Measurements from ENCODE around the gene SLC16A13. TPM values are rescaled to one million over a fixed set of nuclear protein-coding genes. Genes with fewer than 3 reads are reported as not detected.

SLC16A13 gene
- total RNA-seq, 2 donors from 2014 or later, result 1.6 TPM; not detected in 1

GRCh38 chr17:7022781-7023571, 12.8 kb upstream of the SLC16A13 start, which contains the start of gene BCL6B:
TSS of gene BCL6B (plus strand) at chr17:7023050. CDS start at chr17:7023672, 622 bp downstream.
- TF ChIP-seq CTCF (IDR thresholded peaks at IDR 0.05) (no peak), POLR2A (IDR thresholded peaks at IDR 0.05) (no peak)
- ATAC-seq, result no peak
- 12 to 17% methylated on average over 34 to 47 of the region's 47 CpGs for whole genome bisulfite sequencing, 2 donors
- DNase-seq, result no peak
- Histone ChIP-seq H3K27ac (peak within 1 kb of the TSS in 3 of 4 donors; percentile 40 to 70 (median 43)), H3K36me3 (replicated peaks in 1 of 2; ENCODE audit: insufficient read depth in 1 of 2, low read depth in 2 of 2) (no peaks in the 10 kb centered on the region), H3K27me3 (no peaks in the 10 kb centered on the region), H3K9me3 (no peaks in the 10 kb centered on the region), H3K4me1 (peaks cover 31% of the 10 kb centered on the region), H3K4me3 (no peak within 1 kb of the TSS)
- intact Hi-C loops (cut with DNase I), result loop anchor here (10.0 kb wide), 1 partner anchor 178 kb away; no protein-coding TSS in a partner anchor

GRCh38 chr17:7023576-7024401, 12.0 kb upstream of the SLC16A13 start:
- TF ChIP-seq CTCF (IDR thresholded peaks at IDR 0.05) (no peak), POLR2A (IDR thresholded peaks at IDR 0.05) (peak in 2 of 3 donors; percentile 51 to 64)
- no peak overlapping the region for H3K4me3 ChIP-seq
- 32 to 68% methylated on average over 25 to 51 of the region's 51 CpGs for WGBS, 2 donors
- ATAC-seq, result peak; percentile 82
- H3K27me3 ChIP-seq, result no peaks in the 10 kb centered on the region
- H3K36me3 ChIP-seq (replicated peaks in 1 of 2; ENCODE audit: insufficient read depth in 1 of 2, low read depth in 2 of 2), result no peaks in the 10 kb centered on the region
- H3K27ac ChIP-seq, result peak overlapping the region in 3 of 4 donors; percentile 40 to 70 (median 43)
- intact Hi-C loops (cut with DNase I), result loop anchor here (10.0 kb wide), 1 partner anchor 179 kb away; no protein-coding TSS in a partner anchor
- peaks cover 31% of the 10 kb centered on the region for H3K4me1 ChIP-seq
- H3K9me3 ChIP-seq, result no peaks in the 10 kb centered on the region
- peak; percentile 92 to 94 (median 94) for DNase-seq

- no peak for DNase-seq
- Histone ChIP-seq H3K4me1 (peaks cover 31% of the 10 kb centered on the region), H3K36me3 (replicated peaks in 1 of 2; ENCODE audit: insufficient read depth in 1 of 2, low read depth in 2 of 2) (no peaks in the 10 kb centered on the region), H3K9me3 (no peaks in the 10 kb centered on the region), H3K27ac (no peak overlapping the region), H3K4me3 (no peak overlapping the region), H3K27me3 (no peaks in the 10 kb centered on the region)
- 65 to 71% methylated on average over 4 to 8 of the region's 8 CpGs for WGBS, 2 donors
- no peak for ATAC-seq
- TF ChIP-seq POLR2A (IDR thresholded peaks at IDR 0.05) (no peak), CTCF (IDR thresholded peaks at IDR 0.05) (no peak)
- intact Hi-C loops (cut with DNase I), result loop anchor here (10.0 kb wide), 1 partner anchor 180 kb away; no protein-coding TSS in a partner anchor
Measured at GRCh38 chr17:7024402-7024785, 11.4 kb upstream of the SLC16A13 start.

GRCh38 chr17:7025245-7025644, 10.6 kb upstream of the SLC16A13 start:
- H3K4me3 ChIP-seq, result no peak overlapping the region
- DNase-seq (no peak), ATAC-seq (no peak)
- H3K9me3 ChIP-seq, result no peaks in the 10 kb centered on the region
- no peak overlapping the region for H3K27ac ChIP-seq
- H3K4me1 ChIP-seq, result peaks cover 28% of the 10 kb centered on the region
- intact Hi-C loops (cut with DNase I), result loop anchor here (10.0 kb wide), 1 partner anchor 180 kb away; no protein-coding TSS in a partner anchor
- TF ChIP-seq CTCF (IDR thresholded peaks at IDR 0.05) (no peak), POLR2A (IDR thresholded peaks at IDR 0.05) (no peak)
- H3K36me3 ChIP-seq (replicated peaks in 1 of 2; ENCODE audit: insufficient read depth in 1 of 2, low read depth in 2 of 2), result no peaks in the 10 kb centered on the region
- 50 to 64% methylated on average over 1 of the region's 1 CpG for WGBS, 2 donors
- H3K27me3 ChIP-seq, result no peaks in the 10 kb centered on the region

All from body of pancreas (tissue), 4 donors.